Astrocyte of the cerebellum (primary cell): ENCODE measurements around the gene CTNNA1.

Source experiments
- DNase-seq: peaks from one replicate; pipeline ENCODE4 v3.0.0-alpha.2; 2011; ENCODE audit warnings: low read depth
- H3K4me3 ChIP-seq: 2 replicates; pipeline ENCODE4 v1.5.1; 2011; ENCODE audit warnings: mild to moderate bottlenecking, low read depth, low read length, moderate library complexity
- CTCF ChIP-seq: IDR thresholded peaks from 2 replicates; pipeline ENCODE4 v1.5.1; 2012; ENCODE audit warnings: low read length, low read depth, moderate library complexity, mild to moderate bottlenecking; ENCODE audit errors: missing control alignments
- in situ Hi-C: cut with HindIII; loops from 2 replicates; pipeline ENCODE4 v1.10.0; 2017; ENCODE audit warnings: low sequenced_read_pairs

Gene CTNNA1

DNA sequence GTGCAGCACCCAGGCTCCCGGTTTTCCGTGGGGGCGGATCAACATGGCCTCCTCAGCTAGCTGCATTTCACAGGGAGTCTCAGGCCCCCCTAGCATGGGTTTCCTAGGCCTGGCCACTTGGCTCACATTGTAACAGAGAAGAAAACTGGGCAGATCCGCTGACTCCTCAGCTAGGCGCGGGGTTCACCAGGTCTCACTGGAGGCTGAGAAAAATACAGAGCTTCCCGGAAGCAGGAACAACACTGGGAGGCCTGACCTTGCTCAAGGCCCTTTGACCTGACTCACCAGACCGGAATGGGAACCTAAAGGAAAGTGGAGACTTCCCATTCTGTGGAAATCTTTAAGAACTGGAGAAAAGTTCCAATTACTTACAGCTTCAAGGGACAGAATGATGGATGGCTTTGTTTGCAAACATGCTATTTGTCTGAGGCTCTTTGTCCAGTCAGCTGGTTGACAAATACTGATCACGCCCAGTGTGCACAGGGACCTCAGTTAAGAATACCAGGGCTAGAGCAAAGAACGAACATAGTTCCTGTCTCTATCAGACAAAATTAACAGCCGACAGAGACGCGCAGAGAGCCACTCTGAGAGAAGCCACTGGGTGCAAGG lies 210.6 kb downstream of the CTNNA1 start:
- in situ Hi-C loops: no loop called here
- no peak overlapping the region for H3K4me3 ChIP-seq
- DNase-seq: no peak
- no peak for TF ChIP-seq CTCF

GRCh38 chr5:138964647-138965201 lies 211.5 kb downstream of the CTNNA1 start:
- no peak overlapping the region for H3K4me3 ChIP-seq
- in situ Hi-C loops: no loop called here
- DNase-seq: no peak
- TF ChIP-seq CTCF: no peak

DNA sequence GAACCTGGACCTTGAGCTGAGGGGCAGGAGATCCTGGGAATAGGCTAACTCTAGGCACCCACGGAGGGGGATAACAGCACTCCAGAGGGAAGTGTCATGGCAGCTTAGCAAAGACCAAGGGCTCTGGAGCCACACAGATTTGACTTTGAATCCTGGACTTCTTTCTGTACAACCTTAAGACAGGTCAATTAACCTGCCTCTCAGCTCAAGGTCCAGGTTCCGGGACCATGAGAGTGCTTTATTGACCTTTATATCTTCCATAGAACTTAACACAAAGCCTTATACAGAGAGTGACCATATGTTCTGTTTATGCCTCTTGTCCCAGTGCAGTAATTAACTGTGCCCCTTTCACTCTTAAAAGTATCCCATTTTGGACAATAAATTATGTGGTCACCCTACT lies 212.4 kb downstream of the CTNNA1 start:
- TF ChIP-seq CTCF: no peak
- in situ Hi-C loops: no loop called here
- no peak overlapping the region for H3K4me3 ChIP-seq
- no peak for DNase-seq

GRCh38 chr5:138966236-138966985 lies 213.2 kb downstream of the CTNNA1 start:
- H3K4me3 ChIP-seq: no peak overlapping the region
- in situ Hi-C loops: no loop called here
- no peak for DNase-seq
- no peak for TF ChIP-seq CTCF

DNA sequence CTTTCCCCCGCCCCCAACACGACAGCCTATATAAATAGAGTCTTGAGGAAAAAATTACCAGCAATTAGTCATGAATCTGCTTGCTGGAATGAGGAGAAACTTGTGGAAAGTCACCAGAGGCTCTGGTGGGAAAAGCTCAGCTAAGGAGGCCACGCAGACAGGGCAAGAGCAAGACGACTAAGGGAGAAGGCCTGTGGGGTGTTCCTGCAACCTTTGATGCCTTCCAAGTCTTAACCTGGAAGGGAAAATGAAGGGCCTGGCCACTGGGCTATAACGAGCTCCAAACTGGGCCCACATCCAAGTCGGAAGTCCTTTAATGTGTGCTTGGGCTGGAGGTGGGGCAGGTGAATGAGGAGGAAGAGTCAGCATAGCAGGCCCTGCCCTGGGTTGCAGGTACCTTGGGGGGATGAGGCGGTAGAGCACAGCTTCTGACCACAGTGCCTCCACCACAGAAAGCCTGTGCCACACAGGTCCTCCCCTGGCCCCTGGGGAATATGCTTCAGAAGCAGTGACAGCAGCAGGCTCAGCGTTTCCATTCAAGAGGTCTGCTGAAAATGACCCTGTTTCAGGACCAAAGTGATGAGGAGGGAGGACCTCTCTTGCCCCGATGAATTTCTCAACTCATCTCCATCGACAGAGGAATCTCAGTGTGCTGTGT lies 214.7 kb downstream of the CTNNA1 start:
- no peak for TF ChIP-seq CTCF
- DNase-seq: no peak
- in situ Hi-C loops: no loop called here
- H3K4me3 ChIP-seq: no peak overlapping the region

DNA sequence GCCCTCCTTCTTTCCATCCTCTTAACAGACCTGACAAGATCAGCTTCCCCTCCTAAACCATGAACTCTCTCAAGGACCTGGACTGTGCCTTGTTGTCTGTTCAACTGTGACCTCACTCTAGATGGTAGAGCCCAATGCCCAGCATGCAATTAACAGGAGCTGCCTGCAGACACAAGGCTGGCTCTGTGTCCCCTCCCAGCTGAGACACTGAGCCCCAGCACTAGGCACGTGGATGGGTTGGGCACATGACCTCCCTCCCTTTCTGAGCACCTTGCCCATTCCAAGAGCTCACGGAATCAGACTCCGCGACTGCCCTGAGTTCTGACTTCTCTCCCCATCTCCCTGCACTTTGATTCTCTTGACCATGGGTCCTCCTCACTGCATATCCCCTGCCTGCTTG lies 215.4 kb downstream of the CTNNA1 start:
- no peak for DNase-seq
- in situ Hi-C loops: no loop called here
- no peak overlapping the region for H3K4me3 ChIP-seq
- no peak for TF ChIP-seq CTCF
